Sigmoid colon (tissue), 4 donors: ENCODE measurements around the gene WHRN.

ENCODE experiments used
- EP300 ChIP-seq, 4 donors: sonication (generic); formaldehyde crosslinking; IDR thresholded peaks; one replicate each; pipeline ENCODE4 v1.6.1; 2017; ENCODE audit warnings: antibody characterized with exemption in 4 of 4
- POLR2A ChIP-seq, 2 donors: fragments of 450-650 bp; IDR thresholded peaks; one replicate each; pipeline ENCODE4 v1.6.1; 2016; ENCODE audit warnings: antibody characterized with exemption in 2 of 2, mild to moderate bottlenecking in 2 of 2, moderate library complexity in 2 of 2
- TF ChIP-seq, protein P1 (sequence below), 4 experiments: fragments of 450-650 bp in 3 of 4; fragments of 200-600 bp in 1 of 4; IDR thresholded peaks; one replicate each; pipeline ENCODE4 v1.5.1; 2016 to 2019; ENCODE audit warnings: antibody characterized with exemption in 4 of 4, mild to moderate bottlenecking in 3 of 4, moderate library complexity in 2 of 4

DNA sequence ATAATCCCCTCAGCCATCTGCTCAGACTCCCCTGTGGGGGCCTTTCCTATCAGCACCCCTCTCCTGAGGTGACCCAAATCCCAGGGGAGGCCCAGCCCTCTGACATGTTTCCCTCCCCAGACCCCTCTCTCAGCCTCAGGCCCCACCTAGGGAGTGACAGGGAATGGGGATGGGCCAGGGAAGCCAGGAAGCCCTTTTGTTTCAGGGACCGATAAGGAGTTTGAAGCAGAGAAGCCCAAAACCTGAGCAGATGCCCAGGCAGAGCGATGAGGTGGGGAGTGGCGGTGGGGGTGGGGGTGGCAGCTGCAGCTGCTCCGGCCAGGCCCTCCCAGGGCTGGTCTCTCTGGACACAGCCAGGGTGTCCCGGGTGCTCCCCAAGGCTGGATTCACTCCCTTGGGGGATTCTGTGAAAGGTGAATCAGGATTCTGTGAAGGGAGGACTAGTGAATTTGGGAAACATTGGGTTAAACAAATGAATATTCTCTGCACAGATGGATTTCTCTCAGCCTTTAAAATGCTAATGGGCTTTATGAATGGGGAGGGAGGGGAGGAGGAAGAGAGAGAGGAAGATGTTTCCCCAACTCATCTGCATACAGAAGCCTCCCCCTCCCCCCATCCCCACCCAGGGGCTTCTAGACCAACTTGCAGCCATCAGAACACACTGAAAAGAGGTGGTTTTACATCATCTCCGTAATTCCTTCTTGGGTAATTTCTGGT, 134.9 kb downstream of the WHRN start:
- TF ChIP-seq, protein P1, sequence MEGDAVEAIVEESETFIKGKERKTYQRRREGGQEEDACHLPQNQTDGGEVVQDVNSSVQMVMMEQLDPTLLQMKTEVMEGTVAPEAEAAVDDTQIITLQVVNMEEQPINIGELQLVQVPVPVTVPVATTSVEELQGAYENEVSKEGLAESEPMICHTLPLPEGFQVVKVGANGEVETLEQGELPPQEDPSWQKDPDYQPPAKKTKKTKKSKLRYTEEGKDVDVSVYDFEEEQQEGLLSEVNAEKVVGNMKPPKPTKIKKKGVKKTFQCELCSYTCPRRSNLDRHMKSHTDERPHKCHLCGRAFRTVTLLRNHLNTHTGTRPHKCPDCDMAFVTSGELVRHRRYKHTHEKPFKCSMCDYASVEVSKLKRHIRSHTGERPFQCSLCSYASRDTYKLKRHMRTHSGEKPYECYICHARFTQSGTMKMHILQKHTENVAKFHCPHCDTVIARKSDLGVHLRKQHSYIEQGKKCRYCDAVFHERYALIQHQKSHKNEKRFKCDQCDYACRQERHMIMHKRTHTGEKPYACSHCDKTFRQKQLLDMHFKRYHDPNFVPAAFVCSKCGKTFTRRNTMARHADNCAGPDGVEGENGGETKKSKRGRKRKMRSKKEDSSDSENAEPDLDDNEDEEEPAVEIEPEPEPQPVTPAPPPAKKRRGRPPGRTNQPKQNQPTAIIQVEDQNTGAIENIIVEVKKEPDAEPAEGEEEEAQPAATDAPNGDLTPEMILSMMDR (IDR thresholded peaks at IDR 0.05), result no peak
- TF ChIP-seq POLR2A (IDR thresholded peaks at IDR 0.05) (no peak), EP300 (IDR thresholded peaks at IDR 0.05) (no peak)
